GM21381 (cell line): ENCODE measurements around the gene HYAL1.
"Not testable (repeated sequence)": the region's sequence is repeated elsewhere in the genome, so short reads cannot be mapped to it uniquely, and the experiment has no call there.

Experiments
- ATAC-seq: cut with Tn5 transposase; IDR thresholded peaks from one replicate; pipeline ENCODE4 v1.9.1; 2021; ENCODE audit warnings: mild to moderate bottlenecking, moderate library complexity; ENCODE audit not compliant: unreplicated experiment

Gene HYAL1

DNA sequence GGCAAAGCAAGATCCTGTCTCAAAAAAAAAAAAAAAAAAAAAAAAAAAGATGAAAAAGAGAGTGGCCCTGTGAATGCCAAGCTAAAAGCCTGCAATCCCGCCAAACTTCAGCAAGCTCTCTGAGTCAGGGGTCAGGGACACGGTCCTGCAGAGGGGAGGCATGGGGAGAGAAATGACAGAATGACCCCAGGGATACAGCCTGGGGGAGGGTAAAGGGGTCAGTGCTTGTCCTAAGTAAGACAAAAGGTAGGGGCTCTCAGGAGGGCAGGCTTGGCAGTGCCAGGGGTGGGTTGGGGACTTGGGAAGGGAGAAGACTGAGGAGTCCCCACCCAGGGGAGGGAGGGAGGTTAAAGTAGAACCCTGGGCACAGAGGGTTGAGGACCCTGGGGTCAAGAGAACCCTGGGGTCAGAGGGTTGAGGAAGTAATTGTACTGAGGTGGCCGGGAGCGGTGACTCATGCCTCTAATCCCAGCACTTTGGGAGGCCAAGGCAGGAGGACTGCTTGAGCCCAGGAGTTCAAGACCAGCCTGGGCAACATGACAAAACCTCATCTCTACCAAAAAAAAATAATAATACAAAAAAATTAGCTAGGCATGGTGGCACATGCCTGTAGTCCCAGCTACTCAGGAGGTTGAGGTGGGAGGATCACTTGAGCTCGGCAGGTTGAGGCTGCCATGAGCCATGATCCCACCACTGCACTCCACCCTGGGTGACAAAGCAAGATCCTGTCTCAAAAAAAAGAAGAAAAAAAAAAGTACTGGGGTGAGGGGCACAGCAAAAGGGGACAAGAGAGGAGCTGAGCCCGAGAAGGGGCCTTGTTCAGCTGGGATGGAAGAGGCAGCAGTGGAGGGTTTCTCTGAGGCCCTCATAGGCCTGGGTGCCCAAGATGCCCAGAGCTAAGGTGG, 39.6 kb downstream of the HYAL1 start:
- ATAC-seq, result no peak

DNA sequence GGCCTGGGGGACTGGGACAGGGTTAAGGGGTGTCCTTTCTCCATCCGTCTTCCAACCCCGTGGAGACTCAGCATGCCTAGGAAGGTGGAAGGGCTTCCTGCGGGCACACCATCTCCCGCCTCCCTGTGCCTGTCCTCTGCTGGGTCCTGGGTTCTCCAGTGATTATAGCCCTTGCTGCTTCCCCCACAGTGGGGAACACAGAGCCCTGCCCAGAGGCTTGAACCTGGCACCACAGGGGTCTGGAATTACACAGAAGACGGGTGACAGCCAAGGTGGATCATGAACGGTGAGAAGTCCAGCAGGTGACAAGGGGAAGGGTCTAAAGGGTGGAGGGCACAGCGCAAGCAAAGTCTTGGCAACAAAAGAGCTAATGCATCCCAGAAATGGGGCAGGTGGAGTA, 40.6 kb downstream of the HYAL1 start:
- no peak for ATAC-seq

DNA sequence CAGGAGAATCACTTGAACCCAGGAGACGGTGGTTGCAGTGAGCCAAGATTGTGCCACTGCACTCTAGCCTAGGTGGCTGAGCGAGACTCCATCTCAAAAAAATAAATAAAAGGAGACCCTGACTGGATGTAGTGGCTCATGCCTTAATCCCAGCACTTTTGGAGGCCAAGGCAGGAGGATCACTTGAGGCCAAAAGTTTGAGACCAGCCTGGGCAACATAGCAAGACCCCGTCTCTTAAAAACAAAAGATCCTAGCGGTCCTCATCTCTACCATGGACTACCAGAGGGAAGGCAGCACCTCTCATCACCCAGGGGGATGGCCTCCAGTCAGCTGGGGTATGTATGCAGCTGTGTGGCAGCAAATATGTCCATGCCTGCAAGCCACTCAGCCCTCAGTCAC, 41.2 kb downstream of the HYAL1 start:
- not testable (repeated sequence) for ATAC-seq

DNA sequence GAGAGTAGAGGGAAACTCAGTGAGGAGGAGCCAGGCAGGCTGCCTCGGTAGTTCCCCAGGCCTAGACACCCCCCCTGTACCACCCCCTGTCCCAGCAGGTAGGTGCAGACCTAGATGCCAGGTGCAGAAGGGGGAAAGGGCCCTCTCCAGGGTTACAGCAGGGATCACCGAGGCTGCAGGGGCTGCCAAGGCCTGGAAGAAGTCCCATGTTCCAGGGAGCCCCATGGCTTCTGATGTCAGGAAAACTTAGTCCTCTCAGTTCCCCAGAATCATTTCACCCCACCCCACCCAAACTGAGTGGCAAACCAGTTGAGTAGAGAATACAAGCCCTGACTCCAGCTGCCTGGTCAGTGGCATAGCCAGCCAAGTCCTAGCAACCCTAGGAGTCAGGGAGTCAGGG, 41.9 kb downstream of the HYAL1 start:
- no peak for ATAC-seq

DNA sequence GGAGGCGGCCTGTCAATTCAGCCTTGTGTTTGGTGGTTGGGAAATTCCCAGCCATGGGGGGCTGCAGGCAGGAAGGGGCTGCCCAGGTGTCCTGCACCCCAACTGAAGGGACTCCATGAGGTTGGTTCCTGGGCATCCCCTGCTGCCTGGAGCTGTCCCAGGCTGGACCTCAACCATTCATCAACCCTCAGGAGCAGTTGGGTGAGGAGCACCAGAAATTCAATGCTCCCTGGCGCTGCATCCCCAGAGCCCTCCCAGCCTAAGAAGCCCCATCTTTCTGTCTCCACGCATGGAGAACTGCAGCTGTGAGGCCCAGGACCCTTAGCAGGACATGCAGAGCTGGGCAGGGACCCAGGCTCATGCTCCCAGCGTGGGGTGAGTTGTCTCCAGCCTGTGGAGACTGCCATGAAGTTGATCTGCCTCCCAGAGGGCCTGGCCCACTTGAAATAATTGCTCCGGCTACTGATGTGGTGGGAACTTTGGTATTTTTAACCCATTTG, 42.4 kb downstream of the HYAL1 start:
- no peak for ATAC-seq

DNA sequence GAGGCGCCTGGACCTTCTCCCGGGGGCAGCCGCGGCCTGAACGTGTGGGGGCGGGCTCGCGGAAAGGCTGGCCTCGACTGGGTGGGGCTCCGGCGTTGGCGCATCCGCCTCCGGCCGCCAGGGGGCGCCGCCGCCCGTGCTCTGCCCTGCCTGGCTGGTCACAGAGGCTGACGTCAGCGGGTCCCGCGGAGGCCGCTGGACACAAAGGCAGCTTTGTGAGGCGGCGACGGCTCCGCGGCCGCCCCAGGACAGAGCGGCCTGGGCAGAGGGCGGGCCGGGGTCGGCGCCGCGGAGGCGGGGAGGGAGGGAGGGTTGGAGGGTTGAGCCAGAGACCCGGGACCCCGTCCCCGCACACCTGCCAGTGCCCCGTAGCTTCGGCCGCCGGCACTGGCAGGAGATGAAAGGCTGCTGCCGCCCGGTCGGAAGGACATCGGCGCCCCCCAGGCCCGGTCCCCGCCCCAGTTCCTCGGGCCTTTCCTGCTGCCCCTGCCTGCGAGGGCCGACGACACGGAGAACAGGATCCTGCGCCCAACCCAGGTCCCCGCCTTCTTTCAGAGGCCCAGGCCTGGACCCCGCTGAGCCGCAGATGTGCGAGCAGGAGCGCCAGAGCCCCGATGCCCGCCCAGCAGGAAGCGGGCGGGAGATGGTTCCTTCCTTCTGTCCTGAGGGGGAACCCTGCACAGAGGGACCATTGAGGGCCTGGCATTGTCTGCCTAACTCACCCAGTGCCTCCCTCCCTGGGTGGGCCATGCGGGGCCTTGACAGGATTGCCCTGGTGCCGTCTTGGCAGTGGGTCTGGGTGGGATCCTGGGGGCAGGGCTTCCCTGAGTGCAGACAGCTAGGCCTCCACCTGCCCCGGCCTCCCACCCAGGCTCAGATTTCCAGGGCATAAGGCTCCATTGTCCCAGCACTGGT, 43.1 kb downstream of the HYAL1 start:
- peak; percentile 85 for ATAC-seq

DNA sequence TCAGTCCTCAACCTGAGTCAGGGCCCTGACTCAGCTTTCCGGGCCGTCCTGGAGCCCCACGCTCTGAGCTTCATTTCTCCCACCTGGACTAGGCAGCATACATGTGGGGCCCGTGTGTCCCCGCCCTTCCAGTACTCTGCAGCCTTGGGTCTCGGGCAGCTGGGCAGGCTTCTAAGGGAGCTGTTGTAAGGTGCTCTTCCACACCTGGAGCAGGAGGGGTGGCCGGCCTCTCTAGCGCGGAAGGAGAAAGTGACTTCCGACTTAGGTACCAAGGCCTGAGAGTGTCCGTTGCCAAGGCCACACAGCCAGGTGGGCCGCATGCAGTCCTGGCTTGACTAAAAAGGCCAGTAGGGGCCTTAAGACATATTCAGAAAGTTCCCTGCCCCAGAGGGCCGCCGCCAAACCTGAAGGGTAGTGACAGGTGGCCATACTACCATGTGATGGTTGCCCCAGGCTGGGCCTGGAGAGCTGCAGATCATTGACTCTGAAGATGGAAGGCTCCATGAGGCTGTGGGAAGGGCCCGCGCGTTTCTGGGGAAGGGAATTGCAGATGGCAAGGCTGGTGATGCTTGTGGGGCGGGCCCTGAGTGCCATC, 43.8 kb downstream of the HYAL1 start:
- ATAC-seq, result peak; percentile 21

DNA sequence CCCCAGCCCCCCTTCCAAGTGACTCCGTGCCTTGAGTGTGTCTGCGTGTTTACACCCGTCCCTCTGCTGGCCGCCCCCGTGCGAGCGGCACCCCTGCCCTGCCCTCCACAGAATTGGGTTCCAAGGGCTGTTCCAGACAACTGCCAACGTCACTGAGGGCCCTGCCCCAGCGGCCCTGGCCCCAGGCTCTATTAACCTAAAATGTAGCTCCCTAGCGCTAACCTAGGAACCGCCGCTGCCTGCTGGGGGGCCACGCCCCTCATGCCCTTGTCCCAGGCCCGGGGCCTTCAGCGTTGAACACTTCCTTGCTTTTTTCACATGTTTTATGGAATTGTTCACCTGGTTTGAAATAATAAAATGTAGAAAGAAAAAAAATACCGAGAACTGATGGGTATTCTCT, 44.4 kb downstream of the HYAL1 start:
- ATAC-seq, result no peak

DNA sequence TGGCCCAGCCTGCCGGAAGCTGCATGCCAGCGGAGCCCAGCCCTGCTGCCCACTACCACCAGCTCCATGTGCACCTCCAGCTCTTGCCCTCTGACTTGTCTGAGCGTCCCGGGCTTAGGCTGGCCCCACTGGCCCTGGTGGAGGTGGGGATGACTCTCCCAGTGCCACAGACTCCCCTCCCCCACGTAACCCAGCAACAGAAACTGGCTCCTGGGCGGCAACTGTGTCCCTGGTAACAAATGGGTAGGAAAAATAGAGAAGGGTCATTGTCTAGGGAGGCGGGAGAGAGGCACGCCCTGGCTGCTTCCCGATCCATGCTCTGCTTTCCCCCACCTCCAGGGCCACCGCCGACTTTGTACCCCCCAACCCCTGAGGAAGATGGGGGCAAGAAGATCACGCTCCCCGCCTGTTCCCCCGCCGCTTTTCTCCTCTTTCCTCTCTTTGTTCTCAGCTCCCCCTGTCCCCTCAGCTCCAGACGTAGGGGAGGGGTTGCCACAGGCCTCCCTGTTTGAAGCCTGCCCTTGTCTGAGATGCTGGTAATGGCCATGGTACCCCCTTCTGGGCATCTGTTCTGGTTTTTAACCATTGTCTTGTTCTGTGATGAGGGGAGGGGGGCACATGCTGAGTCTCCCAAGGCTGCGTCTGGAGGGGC, 45.2 kb downstream of the HYAL1 start:
- no peak for ATAC-seq

DNA sequence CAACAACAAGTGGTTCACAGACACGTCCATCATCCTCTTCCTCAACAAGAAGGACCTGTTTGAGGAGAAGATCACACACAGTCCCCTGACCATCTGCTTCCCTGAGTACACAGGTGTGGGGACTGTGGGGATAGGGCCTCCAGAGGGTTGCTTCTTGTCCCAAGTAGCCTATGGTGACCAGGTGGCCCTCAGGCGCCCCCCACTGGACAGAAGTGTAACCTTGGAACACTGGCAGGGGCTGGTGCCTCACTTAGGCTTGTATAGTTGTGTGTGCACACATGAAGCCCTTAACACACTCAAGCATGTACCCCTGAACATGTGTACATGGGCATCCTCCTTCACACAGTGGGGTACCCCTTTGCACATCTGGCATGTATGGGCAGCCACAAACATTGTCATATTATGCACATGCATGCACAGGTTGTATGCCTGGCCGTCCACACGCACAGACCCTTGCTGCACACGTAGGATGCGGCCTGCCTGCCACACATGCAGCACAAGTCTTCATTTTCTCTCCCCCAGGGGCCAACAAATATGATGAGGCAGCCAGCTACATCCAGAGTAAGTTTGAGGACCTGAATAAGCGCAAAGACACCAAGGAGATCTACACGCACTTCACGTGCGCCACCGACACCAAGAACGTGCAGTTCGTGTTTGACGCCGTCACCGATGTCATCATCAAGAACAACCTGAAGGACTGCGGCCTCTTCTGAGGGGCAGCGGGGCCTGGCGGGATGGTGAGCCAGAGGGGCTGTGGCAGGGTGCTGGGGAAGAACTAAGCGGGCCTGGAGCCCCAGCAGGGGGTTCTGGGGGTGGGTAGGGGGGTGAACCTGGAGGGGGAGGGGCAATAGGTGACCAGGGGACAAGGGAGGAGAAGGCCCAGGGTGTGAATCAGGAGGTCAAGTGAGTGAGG, 46.1 kb downstream of the HYAL1 start:
- no peak for ATAC-seq

DNA sequence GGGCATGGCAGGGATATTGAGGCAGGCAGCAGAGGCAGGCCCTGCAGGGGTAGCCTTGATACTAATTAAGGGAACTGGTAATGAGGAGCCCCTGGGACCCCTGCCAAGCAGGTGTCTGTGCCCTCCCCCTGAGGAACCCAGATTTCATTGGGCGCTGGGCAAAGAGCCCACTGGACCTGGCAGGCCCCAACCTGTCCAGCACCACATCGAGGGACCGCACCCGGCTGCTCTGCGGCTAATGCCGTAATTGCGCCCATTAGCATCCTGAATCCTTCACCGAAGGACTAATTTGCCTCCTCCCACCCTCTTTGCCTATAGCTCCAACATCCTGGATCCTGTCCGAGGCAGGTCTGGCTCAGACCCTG, 48.1 kb downstream of the HYAL1 start:
- ATAC-seq, result no peak

DNA sequence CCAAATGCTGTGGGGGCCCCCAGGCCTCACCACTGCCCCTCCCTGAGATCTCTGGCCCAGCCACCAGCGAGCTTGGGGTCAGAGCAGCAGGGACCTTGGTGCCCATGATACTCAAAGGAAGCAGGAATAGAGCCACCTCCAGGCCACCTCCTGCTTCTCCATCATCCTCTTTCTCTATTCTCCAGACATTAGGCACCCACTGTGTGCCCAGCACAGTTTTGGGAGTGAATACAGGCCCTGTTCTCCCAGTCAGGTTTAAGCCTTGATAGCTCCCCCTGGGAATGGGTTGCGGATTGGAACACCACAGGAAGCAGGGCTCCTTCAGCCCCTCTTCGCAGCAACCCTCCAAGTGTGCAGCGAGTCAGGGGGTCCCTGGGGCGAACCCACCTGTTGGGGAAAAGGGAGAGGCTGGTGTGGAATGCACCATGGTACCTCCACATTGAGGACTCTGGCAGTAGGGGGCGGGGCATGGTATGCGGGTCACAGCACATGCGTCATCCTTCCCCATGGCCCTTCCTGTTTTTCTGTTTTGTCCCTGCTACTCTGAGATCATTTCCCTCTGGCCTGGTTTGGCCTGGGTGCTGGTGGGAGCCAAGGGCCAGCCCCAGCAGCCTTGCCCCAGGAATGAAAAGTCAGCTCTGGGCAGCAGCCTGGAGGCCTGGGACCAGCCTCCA, 48.7 kb downstream of the HYAL1 start:
- ATAC-seq, result no peak

DNA sequence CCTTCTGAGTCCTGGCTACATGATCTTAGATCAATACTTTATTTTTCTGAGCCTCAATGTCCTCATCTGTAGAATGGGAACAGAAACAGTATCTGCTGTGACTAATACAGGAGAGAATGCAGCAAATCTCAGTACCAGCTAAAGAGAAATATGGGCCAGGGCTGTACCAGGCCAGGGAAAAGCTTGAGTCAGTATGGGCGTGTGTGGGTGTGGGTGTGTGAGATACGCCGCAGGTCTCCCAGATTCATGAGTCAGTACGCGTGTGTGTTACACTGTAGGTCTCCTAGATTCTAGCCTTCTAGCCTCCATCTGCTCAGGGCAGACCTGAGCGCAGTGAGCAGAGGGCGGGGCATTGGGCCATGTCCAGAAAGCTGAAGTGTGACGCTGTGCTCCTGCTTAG, 52.2 kb downstream of the HYAL1 start:
- no peak for ATAC-seq

DNA sequence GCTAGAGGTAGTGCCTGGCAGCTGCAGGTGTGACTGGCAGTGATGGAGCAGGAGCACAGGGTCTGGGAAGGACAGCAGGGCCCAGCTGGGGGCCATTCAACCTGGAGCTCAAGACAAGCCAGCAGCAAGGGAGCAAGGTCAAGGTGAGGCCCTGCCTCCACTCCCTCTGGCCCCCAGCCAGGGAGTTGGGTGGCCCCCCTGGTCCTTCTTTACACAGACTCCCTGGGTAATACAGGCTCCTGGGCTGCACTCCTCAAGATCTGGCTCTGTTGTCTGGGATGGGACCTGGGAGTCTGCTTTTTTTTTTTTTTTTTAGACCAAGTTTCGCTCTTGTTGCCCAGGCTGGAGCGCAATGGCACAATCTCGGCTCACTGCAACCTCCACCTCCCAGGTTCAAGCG, 52.9 kb downstream of the HYAL1 start:
- ATAC-seq, result no peak
